Right ventricle myocardium inferior (tissue), 1 donor: Measurements from ENCODE around the gene ACAA1. TPM values are rescaled to one million over a fixed set of nuclear protein-coding genes. Genes with fewer than 3 reads are reported as not detected.
"Not testable (repeated sequence)": the region's sequence is repeated elsewhere in the genome, so short reads cannot be mapped to it uniquely, and the experiment has no call there.

Experiments
- ATAC-seq: fragments of 200-7000 bp; cut with Tn5 transposase; one replicate; pipeline ENCODE4 v1.9.1; 2020; ENCODE audit warnings: mild to moderate bottlenecking, moderate library complexity
- DNase-seq: peaks from one replicate; pipeline ENCODE4 v3.0.0; 2021; ENCODE audit errors: missing footprints
- intact Hi-C: fragments of 100-400 bp; cut with DNase I; formaldehyde crosslinking; loops from one replicate; pipeline ENCODE4 v1.11.0; 2022
- total RNA-seq: library from RNA; stranded (reverse); fragmentation: NEBNext Ultra II Directional; extraction: Animal tissue kit (Norgen Biotek cat#: 25700); gene quantifications from one replicate; pipeline ENCODE4 v1.2.1, GENCODE V29; 2021
- donor health status: DM: no; HTN: yes; CAD: no; lungs with severe emphysema.

The ACAA1 gene
- total RNA-seq, 1 donor from 2014 or later: 116 TPM

DNA sequence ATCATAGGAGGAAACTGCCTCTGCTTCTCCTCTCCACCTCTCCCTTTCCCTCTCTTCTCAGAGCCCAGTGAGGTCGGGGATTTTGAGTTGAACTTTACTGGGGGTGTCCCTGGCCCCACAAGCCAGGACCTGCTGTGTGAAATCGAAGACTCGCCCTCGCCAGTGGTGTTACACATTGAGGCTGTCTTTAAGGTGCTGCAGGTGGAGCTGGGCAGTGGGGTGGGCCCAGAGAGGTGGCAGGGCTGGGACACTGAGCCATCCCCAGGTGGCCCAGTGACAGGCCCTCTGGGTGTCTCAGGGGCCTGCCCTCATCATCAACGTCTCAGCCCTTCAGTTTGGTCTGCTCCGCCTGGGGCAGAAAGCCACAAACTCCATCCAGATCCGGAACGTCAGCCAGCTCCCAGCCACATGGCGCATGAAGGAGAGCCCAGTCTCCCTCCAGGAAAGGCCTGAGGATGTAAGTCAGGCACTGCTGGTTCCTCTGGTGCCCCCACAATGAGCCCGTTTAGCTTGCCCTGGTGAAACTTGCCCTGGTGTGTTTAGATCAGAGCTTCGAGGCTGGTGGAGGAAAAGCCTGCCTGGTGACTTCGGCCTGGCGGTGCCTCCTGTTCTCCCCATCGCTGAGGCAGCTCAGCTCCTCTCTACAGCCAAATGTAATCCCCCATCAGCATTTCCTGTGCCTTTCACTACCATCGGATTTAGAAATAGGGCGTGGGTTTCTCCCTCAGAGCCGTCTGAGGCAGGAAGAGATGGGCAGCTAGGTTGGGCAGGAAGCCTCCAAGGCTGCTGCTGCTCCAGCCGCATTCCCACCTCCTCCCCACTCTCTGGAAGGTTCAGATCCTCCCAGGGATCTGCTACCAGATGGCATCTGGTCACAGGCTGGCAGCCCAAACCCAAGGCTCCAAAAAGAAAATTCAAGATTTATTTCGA, 39.2 kb downstream of the ACAA1 start:
- DNase-seq (no peak), ATAC-seq (no peak)
- intact Hi-C loops: no loop called here

- no peak for DNase-seq
- intact Hi-C loops: no loop called here
- no peak for ATAC-seq
Measured at GRCh38 chr3:38095669-38096483, 41.1 kb downstream of the ACAA1 start.

GRCh38 chr3:38094999-38095398, 41.9 kb downstream of the ACAA1 start:
- intact Hi-C loops: no loop called here
- no peak for ATAC-seq
- peak; percentile 68 for DNase-seq

DNA sequence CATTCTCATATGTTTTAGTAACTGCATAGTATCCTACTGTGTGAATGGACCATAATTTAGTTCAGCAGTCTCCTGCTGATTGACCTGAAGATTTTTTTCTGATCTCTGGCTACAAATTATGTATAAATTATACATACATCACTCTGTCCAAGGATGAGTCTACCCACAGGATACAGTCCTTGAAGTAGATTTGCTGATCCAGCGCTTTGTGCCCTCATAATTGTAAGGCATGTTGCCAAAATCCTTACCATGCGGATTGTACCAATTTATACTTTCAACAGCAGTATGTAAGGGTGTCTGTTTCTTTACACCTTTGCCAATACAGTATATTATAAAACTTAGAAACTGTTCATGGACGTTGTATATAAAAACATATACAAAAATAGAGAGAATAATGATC, 46.5 kb downstream of the ACAA1 start:
- ATAC-seq: no peak
- no peak for DNase-seq
- intact Hi-C loops: no loop called here

GRCh38 chr3:38089163-38089562, 47.8 kb downstream of the ACAA1 start:
- ATAC-seq (peak; percentile 41), DNase-seq (no peak)
- intact Hi-C loops: no loop called here

DNA sequence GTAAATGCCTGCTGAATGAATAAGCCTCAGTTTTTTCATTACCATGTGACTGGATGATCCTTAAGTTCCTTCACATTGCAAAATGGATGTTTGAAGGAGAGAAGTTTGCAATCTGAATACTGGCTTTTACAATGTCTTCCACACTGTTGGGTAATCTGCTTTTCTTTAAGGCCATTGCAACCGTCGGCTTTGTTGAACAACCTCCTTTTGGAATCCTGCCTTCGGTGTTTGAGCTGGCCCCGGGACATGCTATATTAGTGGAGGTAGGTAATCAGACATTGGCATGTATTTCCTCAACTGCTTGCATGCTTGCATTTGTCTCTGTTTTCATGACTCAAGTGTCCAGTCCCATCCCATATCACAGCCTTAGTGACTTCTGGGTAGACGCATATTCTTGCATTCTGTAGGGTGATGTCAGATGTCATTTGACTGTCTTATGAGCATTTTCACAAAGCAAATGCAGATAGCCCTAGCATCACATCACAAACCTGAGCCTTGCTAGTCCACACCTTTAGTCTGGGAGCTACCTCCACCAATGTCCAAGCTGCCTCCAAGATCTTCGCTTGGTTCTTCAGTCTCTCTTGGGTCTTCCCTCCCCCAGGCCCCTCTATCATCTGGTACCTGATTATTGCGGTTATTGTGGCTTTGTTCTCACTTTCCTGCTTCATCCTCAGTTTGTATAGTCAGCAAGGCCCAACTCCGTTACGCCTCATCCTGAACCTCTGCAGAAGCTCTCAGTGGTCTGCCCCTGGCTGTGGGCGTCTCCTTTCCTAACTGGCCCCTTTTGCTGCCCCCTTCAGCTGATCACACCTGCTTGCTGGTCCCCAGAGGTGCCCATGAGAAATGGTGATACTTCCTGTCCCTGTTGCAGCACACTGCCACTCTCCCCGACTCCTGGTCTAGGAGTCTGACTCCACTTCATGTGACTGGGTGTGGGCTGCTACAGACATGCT, 48.5 kb downstream of the ACAA1 start:
- intact Hi-C loops: no loop called here
- ATAC-seq (no peak), DNase-seq (no peak)

- DNase-seq, ATAC-seq, intact Hi-C loops: not testable (repeated sequence)
Measured at GRCh38 chr3:38087278-38087677, 49.6 kb downstream of the ACAA1 start.

GRCh38 chr3:38086496-38086895, 50.4 kb downstream of the ACAA1 start:
- ATAC-seq (no peak), DNase-seq (no peak)
- intact Hi-C loops: no loop called here

DNA sequence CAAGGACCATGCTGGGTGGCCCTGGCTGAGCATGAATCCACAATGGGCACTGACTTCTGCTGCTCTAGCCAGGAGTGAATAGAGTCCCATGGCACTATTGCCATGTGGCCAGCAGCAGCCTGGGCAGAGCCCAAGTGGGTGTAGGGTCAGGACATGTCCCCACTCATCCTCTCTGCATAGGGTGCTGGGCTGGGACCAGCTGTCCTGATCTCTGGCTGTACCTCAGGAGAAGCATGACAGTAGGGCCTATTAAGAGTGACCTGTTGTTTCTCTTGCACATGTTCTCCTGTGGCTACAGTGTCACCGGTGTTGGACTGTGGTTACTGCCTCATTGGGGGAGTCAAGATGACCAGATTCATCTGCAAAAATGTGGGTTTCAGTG, 51.0 kb downstream of the ACAA1 start:
- DNase-seq (no peak), ATAC-seq (peak; percentile 71)
- intact Hi-C loops: no loop called here

- intact Hi-C loops: no loop called here
- no peak for ATAC-seq
- DNase-seq: no peak
Measured at GRCh38 chr3:38085311-38085942, 51.5 kb downstream of the ACAA1 start.

GRCh38 chr3:38084334-38085310, 52.3 kb downstream of the ACAA1 start:
- intact Hi-C loops: no loop called here

DNA sequence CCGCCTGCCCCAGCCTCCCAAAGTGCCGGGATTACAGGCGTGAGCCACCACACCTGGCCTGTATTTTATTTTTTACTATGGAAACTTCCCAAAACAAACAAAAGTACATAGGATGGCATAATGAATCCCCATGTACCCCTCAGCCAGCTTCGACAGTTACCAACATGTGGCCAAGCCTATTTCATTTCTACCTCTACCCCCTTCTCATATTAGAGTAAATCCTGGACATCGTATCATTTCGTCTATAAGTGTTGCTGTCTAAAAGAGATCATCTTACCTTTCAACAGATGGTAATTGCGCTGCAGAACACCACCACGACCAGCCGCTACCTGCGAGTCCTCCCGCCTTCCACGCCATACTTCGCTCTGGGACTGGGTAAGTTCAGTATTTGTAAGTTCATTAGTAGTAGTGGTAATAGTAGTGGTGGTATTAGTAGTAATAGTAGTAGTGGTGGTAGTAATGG, 53.0 kb downstream of the ACAA1 start:
- intact Hi-C loops: no loop called here

More at GRCh38 chr3:38084334-38085310, 52.3 kb downstream of the ACAA1 start:
- peak; percentile 63 for ATAC-seq
- DNase-seq: no peak

GRCh38 chr3:38083254-38083653, 53.7 kb downstream of the ACAA1 start:
- DNase-seq, intact Hi-C loops, ATAC-seq: not testable (repeated sequence)

More for the DNA sequence above, 53.0 kb downstream of the ACAA1 start:
- ATAC-seq (no peak), DNase-seq (no peak)

GRCh38 chr3:38082296-38082695, 54.6 kb downstream of the ACAA1 start:
- DNase-seq, intact Hi-C loops, ATAC-seq: not testable (repeated sequence)

- not testable (repeated sequence) for DNase-seq
Measured at GRCh38 chr3:38077073-38077472, 59.9 kb downstream of the ACAA1 start.

More at GRCh38 chr3:38077073-38077472, 59.9 kb downstream of the ACAA1 start:
- intact Hi-C loops, ATAC-seq: not testable (repeated sequence)
